Ishikawa (cell line): Measurements from ENCODE around the gene GEMIN8.

ENCODE experiments used
- CEBPB ChIP-seq: IDR thresholded peaks from 2 replicates; pipeline ENCODE4 v1.6.1; 2012
- CREB1 ChIP-seq: IDR thresholded peaks from 2 replicates; pipeline ENCODE4 v1.6.1; 2012; ENCODE audit warnings: low read depth
- EGR1 ChIP-seq: IDR thresholded peaks from 2 replicates; pipeline ENCODE4 v1.6.1; 2012
- EP300 ChIP-seq: IDR thresholded peaks from 2 replicates; pipeline ENCODE4 v1.6.1; 2012; ENCODE audit warnings: borderline replicate concordance
- FOXM1 ChIP-seq: IDR thresholded peaks from 2 replicates; pipeline ENCODE4 v1.6.1; 2012; ENCODE audit warnings: low read depth, borderline replicate concordance
- MAX ChIP-seq: IDR thresholded peaks from 2 replicates; pipeline ENCODE4 v1.6.1; 2012
- NFIC ChIP-seq: IDR thresholded peaks from 2 replicates; pipeline ENCODE4 v1.6.1; 2012
- RAD21 ChIP-seq: IDR thresholded peaks from 2 replicates; pipeline ENCODE4 v1.6.1; 2012; ENCODE audit warnings: low read depth
- REST ChIP-seq: IDR thresholded peaks from 2 replicates; pipeline ENCODE4 v1.6.1; 2012; ENCODE audit warnings: low read depth, mild to moderate bottlenecking
- TAF1 ChIP-seq: IDR thresholded peaks from 2 replicates; pipeline ENCODE4 v1.6.1; 2012; ENCODE audit warnings: low read depth, mild to moderate bottlenecking
- TCF12 ChIP-seq: IDR thresholded peaks from 2 replicates; pipeline ENCODE4 v1.6.1; 2012; ENCODE audit warnings: low read depth
- TEAD4 ChIP-seq: IDR thresholded peaks from 2 replicates; pipeline ENCODE4 v1.6.1; 2012
- USF1 ChIP-seq: IDR thresholded peaks from 2 replicates; pipeline ENCODE4 v1.6.1; 2012
- YY1 ChIP-seq: IDR thresholded peaks from 2 replicates; pipeline ENCODE4 v1.6.1; 2012; ENCODE audit warnings: low read depth
- ZBTB7A ChIP-seq: IDR thresholded peaks from 2 replicates; pipeline ENCODE4 v1.6.1; 2012; ENCODE audit warnings: low read depth

GEMIN8 gene

GRCh38 chrX:14029425-14030173 is at the start of gene GEMIN8:
Gene GEMIN8, minus strand, starts transcription at chrX:14029892. Its CDS starts 8,414 bp downstream, at chrX:14021478.
- TF ChIP-seq TAF1 (peak; percentile 55), TCF12 (peak; percentile 41; the same call in 1 of the 2 replicates), CEBPB (no peak), NFIC (no peak), EGR1 (0 out of 2 replicates have a peak, but pooled peaks have one; percentile 4), FOXM1 (no peak), ZBTB7A (no peak), YY1 (peak; percentile 24; the same call in 1 of the 2 replicates), TEAD4 (no peak), CREB1 (peak; percentile 77), MAX (peak; percentile 86), EP300 (no peak), REST (no peak), RAD21 (no peak), USF1 (peak; percentile 90)

GRCh38 chrX:14076639-14077038 is 46.9 kb upstream of the GEMIN8 start:
- TF ChIP-seq TCF12 (no peak), EGR1 (no peak), CEBPB (no peak), TEAD4 (no peak), CREB1 (no peak), MAX (no peak), ZBTB7A (no peak), TAF1 (no peak), NFIC (no peak), FOXM1 (no peak), EP300 (no peak), RAD21 (no peak), USF1 (no peak), REST (no peak)

- TF ChIP-seq TEAD4 (no peak), TCF12 (no peak), REST (no peak), EGR1 (no peak), EP300 (no peak), CEBPB (no peak), FOXM1 (no peak)
Observed at GRCh38 chrX:14073556-14073955, 43.9 kb upstream of the GEMIN8 start.

GRCh38 chrX:14073071-14073470 is 43.4 kb upstream of the GEMIN8 start:
- TF ChIP-seq EGR1 = no peak
- no peak for TF ChIP-seq ZBTB7A
- TF ChIP-seq USF1 = no peak
- no peak for TF ChIP-seq NFIC
- TF ChIP-seq EP300 = no peak
- no peak for TF ChIP-seq FOXM1
- no peak for TF ChIP-seq CEBPB
- TF ChIP-seq TAF1 = no peak
- no peak for TF ChIP-seq YY1
- no peak for TF ChIP-seq TEAD4
- no peak for TF ChIP-seq RAD21
